GM18907 (cell line): Measurements from ENCODE around the gene ELMO1.

Experiments
- ATAC-seq: cut with Tn5 transposase; IDR thresholded peaks from one replicate; pipeline ENCODE4 v1.9.1; 2021; ENCODE audit warnings: mild to moderate bottlenecking, moderate library complexity; ENCODE audit not compliant: unreplicated experiment

The ELMO1 gene

DNA sequence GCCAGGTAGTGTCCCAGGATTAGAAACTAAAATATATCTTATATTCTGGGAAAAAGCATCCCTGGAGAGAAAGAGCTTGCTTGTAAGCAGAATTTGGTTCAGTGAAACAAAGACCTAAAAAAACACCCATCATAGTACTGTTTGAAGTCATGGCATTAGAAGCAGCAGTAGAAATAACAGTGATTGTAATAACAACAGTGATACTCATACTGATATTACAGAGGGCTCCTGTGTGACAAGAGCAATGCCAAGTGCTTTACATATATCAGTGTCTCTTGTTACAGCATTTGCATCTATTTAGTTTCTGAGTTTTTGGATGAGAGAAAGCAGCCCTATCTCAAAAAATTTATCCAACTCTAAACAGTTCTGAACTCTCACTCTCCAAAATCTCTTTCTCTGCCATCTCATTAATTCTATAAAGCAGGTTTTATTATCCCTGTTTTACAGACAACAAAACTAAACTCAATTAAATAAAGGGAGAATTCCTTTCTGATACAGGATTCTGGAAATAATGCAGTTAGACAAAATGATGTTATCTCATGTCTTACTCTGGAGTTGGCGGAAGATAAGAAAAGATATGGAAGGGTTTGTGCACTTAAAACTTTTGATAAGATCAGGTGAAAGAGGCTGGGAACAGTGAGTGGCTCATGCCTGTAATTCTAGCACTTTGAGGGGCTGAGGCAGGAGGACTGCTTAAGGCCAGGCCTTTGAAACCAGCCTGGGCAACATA is 577.9 kb downstream of the ELMO1 start:
- no peak for ATAC-seq

DNA sequence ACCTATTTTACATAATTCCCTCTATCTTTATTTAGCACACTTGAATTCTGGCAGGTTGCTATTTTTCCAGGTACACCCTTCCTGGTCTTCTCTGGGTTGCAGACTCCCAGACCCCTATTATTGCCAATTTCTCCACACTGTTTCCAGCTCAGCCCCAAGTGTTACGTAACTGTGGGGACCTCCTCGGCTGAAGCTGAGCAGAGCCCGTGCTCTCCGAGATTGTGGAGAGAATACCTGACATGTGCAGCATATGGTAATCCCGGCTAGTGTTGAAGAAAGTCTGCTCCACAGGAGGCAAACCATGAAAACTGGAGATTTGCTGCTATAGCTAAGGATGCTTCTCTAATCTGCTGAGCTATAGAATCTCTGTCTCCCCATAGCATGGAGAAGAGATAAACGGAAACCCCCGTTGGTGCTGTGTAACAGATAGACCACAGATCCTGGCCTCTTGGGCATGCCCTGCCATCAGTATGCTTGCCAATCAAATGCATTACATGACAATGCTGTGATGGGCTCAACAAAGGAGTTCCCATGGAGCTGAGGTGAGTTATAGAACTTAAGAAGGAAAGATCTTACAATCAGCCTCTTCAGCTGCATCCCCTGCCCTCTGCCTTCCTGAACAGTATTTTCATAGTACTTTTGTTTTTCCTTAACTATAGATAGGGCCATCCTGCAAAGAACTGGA is 579.8 kb downstream of the ELMO1 start:
- ATAC-seq, result no peak

DNA sequence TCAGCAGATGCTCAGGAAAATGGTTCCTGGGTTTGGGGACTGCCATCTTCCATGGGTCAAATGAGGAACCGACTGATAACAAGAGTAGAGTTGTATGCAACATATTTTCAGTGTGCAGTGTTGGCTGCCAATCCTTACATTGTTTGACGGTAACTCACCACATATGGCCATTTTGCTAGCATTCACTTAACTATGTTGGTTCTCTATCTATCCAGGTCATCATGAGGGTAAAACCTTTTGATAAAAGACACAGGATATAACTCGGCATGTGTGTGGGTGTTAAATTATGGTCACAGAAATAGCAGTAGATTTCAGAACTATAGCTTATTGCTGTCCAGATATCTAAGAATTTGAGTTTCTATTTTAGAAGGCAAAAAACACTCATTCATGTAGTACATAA is 583.6 kb downstream of the ELMO1 start:
- no peak for ATAC-seq

DNA sequence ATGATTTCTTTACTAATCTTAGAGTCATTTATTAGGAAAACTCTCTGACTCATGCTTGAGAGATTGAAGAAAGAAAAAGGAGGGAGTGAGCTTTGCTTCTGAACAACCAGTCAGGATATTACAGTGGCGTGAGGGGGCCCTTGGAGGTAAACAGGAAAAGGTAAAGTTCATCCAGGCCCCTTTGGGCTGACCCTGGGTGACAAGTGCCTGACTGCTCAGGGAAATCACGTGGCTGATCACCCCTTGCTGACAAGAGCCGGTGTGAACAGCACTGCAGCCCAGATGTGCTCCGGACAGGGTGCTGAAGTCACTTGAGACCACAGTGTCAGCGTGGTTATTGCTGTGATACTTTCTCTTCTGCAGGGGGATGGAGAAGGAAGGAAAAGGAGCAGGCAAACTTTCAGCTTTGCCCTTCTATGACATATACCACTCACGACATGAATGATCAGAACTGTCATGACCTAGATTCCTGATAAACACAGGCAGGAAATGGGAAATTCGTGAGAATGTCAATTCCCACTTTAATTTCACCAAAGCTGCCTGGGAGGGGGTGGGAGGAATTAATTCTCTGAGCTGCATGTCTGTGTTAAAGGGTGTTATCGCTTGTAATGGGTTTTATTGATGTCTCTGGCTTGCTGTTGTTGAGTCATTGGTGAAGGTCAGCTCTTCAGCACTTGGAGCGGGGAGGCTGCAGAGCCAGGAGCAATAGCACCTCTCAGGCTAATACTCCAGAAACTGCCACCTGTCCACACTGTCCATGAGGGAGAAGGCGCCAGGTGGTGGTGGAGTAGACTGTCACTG is 584.6 kb downstream of the ELMO1 start:
- ATAC-seq, result no peak

DNA sequence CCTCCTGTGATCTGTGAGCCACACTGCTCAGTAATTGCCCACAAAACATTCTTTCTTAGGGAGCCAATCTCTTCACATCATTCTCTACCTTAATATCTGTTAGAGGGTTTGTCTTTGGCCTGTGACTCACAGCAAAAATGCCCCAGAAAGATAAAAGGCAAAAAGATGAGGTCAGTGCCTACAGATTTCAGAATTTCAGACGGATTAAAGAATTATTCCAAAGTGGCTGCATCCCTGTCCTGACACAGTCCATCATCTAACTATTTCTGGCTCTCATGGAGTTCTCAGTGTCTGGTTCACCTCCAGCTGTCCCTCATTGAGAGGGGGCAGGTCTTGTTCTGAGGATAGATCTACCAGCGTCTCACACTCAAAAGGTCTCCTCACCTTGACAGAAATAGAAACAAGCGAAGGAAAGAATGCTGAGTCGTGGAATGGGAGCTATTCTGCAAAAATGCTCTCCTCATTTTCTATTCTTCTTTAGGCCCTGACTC is 585.8 kb downstream of the ELMO1 start:
- ATAC-seq, result no peak

DNA sequence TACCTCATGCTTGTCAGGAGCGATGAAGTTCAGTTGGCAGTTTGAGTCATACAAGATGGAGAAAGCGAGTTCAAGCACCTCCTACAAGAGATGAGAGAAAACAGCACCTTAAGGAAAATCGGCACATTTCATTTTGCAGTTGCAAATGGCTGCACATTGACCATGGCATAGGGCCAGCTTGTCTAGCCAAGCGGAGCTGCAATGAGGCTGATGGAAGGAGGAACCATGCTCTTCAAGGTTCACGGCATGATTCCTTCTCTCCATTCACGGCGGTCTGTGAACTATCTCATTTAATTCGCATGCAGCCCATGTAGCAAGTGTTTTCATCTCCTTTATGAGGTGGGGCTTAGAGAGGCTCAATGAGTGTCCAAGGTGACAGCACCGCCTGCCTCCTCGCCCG is 587.0 kb downstream of the ELMO1 start:
- no peak for ATAC-seq

DNA sequence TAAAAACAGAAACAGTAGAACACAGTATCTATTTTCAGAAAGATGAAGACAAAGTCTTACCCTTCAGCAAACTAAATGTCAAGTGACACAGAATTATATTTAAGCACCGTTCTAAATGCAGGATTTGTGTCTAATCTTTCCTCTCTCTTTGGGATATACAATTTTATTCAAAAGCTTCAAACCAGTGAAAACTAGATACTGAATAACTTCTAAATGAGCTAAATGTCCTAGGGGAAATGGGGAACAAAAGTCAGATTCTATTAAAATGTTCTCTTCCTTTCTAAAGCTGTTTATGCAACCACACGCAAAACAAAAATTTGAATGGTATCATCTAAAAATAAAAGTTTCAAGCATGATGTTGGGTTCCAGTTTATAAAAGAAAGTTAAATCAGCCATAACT is 588.0 kb downstream of the ELMO1 start:
- ATAC-seq, result no peak

DNA sequence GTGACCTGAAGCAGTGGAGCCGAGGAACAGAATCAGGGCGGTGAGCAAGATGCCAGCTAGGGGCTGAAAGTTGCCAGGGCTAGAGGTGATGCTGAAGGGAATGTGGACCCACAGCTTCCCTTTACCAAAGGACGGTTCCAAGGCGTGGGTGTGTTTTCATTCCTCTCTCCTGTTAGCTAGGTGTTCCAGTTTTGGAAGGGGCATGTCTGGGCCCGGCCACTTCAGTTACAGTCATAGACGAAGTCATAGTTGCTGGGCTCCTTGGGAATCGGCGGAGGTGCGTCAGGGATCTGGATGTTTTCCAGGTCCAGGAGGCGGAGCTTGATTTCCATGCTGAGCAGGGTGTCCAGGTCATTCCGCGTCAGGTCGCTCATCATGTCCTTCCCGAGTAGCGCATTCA is 593.3 kb downstream of the ELMO1 start:
- no peak for ATAC-seq

DNA sequence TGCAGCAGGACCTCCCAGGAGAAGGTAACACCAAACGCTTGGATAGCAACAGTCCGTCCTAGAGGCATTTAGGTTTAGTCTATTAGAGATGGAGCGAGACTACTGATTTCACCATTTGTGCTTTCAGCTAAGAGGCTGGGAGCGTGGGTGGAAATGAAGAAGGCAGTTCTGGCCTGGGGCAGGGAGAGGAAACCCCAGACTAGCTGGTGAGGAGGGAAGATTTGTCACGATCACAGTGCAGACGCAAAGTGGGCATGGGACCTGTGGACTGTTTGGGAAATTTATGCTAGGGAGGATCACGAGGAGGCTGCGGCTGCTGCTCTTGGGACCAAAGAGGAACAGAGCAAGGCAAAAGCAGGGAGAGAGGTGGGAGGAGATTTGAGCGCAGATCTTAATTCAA is 594.0 kb downstream of the ELMO1 start:
- ATAC-seq, result no peak

DNA sequence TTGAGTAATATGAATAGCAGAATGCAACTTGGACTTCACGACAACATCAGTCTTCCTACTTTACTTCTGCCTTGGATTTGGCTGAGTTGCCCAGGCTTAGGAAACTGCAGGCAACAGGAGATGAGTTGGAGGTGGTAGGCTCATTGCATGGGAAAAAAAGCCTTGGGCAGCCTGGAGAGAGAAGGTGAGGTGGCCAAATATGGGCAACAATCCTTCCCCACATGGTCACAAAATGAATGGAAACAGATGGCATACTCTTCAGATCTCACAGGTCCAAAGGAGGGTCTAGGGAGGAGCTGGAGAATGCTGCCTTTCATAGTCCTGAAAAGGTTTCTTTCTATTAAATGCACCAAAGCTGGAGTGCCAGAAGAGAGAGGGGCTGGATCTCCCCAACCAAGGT is 595.7 kb downstream of the ELMO1 start:
- no peak for ATAC-seq

DNA sequence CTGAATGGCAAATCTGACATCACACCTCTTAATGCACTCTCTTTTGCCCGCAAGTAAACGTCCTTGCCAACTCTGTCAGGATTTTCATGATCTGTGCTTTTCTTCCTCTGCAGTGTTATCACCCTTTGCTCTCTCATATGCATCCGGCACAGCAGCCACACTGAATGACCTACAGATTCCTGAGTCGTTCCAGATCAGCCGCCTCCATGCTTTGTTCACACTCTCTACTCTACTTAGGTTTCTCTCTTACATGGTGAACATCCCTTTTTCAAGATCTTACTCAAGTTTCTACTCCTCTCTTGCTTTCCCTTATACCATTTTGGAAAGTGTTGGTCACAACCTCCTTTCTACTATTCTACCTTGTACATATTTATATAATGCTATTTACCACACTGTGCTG is 596.6 kb downstream of the ELMO1 start:
- ATAC-seq, result no peak

DNA sequence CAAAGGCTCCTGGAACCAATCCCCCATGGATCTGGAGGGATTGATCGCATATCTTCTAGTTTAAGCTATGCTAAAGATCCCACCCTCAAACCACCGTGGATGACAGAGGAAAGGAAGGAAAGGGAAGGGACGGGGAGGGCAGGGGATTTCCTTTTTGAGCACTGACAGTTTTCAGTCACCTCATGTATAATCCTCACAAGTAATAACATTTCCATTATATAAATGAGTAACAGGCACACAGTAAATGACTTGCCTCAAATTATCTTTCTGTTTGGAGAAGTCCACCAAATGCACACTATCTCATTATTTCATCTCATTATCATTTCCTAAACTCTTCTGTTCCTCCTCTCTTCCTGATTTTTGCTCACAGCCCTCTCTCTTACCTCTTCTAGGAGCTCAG is 597.3 kb downstream of the ELMO1 start:
- no peak for ATAC-seq

DNA sequence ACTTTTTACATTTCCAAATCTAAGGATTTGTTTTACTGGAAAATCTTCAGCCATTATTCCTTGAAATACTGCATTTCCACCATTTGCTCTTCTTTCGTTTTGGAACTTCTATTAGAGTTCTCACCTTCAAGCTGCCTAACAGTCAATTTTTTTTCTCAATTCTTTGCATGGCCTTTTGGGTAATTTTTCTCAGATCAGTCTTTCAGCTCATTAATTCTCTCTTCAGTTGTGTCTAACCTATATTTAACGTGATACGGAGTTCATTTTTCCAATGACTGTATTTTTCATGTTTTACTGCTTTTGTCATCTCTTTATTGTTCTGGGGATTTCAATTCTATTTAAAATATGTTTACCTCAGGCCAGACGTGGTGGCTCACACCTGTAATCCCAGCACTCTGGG is 600.7 kb downstream of the ELMO1 start:
- ATAC-seq, result no peak

DNA sequence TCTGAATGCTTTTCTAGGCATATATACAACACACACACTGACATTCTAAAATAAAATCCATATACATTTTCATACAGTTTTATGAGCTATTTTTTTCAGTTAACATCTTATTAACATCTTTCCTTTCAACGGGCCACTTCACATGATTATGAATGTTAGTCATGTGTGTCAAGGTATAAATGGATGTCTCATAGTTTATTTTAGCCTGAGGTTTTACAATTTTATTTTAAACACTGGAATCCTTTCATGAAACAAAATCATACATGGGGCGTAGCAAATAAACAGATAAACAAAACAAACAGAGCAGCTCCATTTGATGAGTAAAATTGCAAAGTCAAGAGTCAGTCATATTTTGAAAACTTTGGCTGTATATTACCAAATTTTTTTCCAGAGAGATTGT is 604.3 kb downstream of the ELMO1 start:
- no peak for ATAC-seq

DNA sequence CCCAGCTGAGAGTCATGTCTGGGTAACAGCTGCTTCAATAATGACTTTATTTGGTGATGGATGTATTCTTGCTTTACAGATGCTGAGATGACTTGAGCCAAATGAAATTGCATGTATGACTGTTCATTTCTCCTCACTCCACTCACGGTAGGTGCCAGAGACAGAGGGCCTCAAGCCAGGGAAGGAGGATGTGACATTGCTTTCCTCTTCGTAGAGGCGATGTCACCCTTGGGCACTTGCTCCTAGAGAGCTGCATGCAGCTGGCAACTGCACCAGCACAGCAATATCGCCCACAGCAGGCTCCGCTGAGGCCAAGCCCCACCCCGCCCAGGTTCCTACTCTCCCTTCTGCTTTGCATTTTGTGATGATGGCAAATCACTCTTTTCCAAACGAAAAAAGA is 607.8 kb downstream of the ELMO1 start:
- ATAC-seq, result no peak

DNA sequence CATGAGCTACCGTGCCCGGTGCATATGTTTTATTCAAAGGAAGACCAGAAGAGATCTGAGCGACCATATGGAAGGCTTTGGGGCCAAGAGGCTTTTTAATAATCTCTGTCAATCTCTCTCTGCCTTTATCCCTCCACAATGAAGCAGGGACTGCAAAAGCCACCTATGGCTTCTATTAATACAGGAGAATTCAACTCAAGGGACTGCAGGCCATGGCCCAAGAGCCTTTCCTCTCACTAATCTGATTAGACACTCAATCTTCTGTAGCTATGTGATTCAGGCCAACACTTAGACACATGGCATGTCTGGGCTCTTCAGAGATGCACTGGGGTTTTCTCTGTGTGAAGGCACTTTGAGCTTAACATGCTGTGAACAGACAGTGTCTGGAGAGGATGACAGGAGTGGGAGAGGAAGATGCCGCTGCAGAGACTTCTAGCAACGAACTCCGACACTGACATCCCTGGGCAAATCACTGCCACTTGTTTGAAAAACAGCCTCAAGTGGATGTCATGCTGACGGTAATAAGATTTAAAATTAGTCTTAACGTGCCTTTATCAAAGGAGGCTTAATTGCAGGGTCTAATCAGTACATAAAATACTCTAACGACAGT is 609.9 kb downstream of the ELMO1 start:
- no peak for ATAC-seq

DNA sequence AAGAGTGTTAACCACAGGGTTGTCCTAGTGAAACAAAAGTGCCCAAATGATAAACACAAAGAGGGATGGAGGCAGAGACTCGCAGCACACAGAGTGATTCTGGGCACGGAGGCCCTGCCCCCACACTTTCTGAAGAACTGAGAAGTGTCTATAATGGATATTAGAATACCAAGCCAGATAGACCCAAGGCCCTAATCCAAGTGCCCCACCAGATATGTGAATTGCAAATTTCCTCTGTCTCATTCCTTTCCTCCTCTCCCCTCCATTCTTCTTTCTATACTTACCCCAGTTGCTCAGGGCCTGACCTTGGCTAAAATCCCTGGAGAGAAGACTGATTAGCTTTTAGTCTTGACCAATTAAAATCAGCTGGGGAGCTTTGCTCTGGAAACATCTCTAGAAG is 617.6 kb downstream of the ELMO1 start:
- no peak for ATAC-seq

DNA sequence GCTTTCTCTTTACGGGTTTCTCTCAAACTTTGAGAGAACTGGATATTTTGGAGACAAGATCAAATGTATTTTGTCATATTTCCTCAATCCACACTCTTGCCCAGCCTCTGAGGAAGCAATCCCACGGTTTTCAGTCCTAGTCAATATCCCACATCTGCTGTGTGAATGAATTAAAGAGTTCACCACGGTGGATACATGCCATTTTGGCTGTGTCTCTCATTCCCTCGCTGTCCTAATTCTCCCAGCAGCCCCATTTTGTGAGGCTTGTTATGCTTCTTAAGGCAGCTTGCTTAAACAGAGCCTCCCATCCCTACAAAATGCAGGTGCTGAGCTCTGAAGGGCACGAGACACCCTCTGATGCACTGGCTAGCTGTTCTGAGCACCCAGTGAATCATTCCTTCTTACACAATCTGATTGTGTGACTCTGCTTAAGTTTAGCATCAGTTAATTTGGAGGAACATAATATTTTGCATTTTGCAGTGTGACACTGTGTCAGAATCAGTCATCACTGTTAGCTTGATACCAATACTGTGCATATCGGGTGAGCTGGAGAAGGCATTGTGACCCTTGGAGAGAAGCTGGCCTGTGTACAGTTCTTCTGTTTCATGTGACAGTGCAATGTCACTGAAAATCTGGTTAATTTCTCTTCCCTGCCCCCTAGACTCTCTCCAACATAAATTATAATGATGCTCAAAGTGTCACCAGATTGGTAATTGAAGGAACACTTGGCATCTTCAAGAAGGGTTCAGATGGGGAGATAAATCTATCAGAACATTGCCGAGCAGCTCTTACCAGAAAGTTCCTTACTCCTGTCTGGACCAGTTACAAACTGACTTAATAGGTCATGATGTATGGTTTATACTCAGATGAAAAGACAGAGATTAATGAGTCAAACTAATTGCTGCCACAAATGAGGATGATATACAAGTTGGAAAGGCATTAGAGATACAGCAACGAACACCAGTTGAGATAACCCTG is 620.6 kb downstream of the ELMO1 start:
- ATAC-seq, result no peak

DNA sequence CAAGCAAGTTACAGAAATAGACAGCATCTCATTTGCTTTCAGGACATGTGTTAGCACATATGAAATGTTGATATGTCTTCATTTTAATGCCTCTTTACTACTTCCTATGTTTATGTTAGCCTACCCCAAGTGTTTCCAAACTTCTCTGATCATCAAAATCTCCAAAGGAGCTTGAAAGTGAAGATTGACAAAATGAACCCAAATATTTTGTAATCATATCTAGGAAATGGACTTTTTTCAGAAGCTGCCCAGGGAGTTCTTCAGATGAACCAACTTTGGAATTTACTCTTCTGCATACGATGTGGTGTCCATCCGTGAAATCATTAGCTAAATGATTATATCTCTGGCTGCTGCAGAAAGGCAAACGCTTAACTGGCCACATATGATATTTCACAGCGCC is 623.2 kb downstream of the ELMO1 start:
- ATAC-seq, result no peak

DNA sequence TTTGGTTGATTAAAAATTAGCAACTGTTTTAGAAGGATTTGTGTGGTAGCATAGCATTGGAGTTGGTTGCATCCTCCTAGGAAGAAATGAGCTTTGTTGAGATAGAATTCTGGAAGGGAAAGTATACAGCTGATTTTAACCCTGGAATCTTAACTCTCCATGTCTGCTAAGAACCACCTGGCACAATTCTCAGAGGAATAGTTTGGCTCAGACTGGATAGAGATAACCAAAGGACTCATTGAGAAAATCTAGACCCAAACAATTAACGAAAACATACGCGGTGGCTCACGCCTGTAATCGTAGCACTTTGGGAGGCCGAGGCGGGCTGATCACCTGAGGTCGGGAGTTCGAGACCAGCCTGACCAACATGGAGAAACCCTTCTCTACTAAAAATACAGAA is 625.3 kb downstream of the ELMO1 start:
- ATAC-seq, result no peak
